Activated B cell treated with CpG ODN at 0.5 μM for 24 hours (primary cell): ENCODE measurements around the gene EFNA5. TPM values are rescaled to one million over a fixed set of nuclear protein-coding genes. Genes with fewer than 3 reads are reported as not detected.

ENCODE experiments used
- ATAC-seq: fragments of 200-7000 bp; cut with Tn5 transposase; one replicate; pipeline ENCODE4 v1.10.0; 2021; ENCODE audit warnings: low read depth, mild to moderate bottlenecking, moderate library complexity
- CTCF ChIA-PET: fragments of 350-600 bp; sonication (Branson Sonifier 250); formaldehyde crosslinking; loops from one replicate; lab custom pipeline; 2021; ENCODE audit warnings: antibody characterized with exemption; lab: Charles Lee
- POLR2A ChIA-PET: fragments of 350-600 bp; sonication (Branson Sonifier 250); formaldehyde crosslinking; loops from one replicate; lab custom pipeline; 2021; ENCODE audit warnings: antibody characterized with exemption; lab: Charles Lee
- DNase-seq: peaks from one replicate; pipeline ENCODE4 v3.0.0; 2022
- H3K27ac Mint-ChIP-seq: one replicate; pipeline ENCODE4 v1.8.0; 2020; ENCODE audit warnings: mixed read lengths
- H3K27me3 Mint-ChIP-seq: one replicate; pipeline ENCODE4 v1.8.0; 2021; ENCODE audit warnings: mixed read lengths
- H3K36me3 Mint-ChIP-seq: one replicate; pipeline ENCODE4 v1.8.0; 2021; ENCODE audit warnings: low read depth, mixed read lengths
- H3K4me1 Mint-ChIP-seq: one replicate; pipeline ENCODE4 v1.8.0; 2021; ENCODE audit warnings: mixed read lengths
- H3K4me3 Mint-ChIP-seq: one replicate; pipeline ENCODE4 v1.8.0; 2020; ENCODE audit warnings: mild to moderate bottlenecking, mixed read lengths
- H3K9me3 Mint-ChIP-seq: one replicate; pipeline ENCODE4 v1.8.0; 2020; ENCODE audit warnings: mixed read lengths
- CTCF ChIP-seq: fragments of 200-600 bp; IDR thresholded peaks from one replicate; pipeline ENCODE4 v1.8.0; 2022; ENCODE audit warnings: antibody characterized with exemption, mild to moderate bottlenecking
- intact Hi-C: fragments of 100-400 bp; cut with micrococcal nuclease; formaldehyde crosslinking; loops from one replicate; pipeline ENCODE4 v1.15.1; 2024
- total RNA-seq: library from RNA; stranded (reverse); gene quantifications from 2 replicates; pipeline ENCODE4 v1.2.3, GENCODE V29; 2022

The EFNA5 gene
- total RNA-seq, 1 donor from 2014 or later = not detected

- ATAC-seq (no peak), DNase-seq (no peak)
- ChIA-PET POLR2A (no interaction called here), CTCF (no interaction called here)
- H3K27me3 Mint-ChIP-seq = peaks cover 22% of the 10 kb centered on the region
- no peaks in the 10 kb centered on the region for H3K9me3 Mint-ChIP-seq
- H3K27ac Mint-ChIP-seq = no peak overlapping the region
- TF ChIP-seq CTCF = no peak
- H3K4me3 Mint-ChIP-seq = no peak overlapping the region
- intact Hi-C loops = no loop called here
- H3K4me1 Mint-ChIP-seq = no peaks in the 10 kb centered on the region
- H3K36me3 Mint-ChIP-seq = no peaks in the 10 kb centered on the region
These were observed 10.1 kb upstream of the EFNA5 start for GRCh38 chr5:107680799-107681198.

GRCh38 chr5:107680099-107680498 lies 9.4 kb upstream of the EFNA5 start:
- intact Hi-C loops = no loop called here
- DNase-seq = no peak
- CTCF ChIA-PET = no interaction called here
- H3K27ac Mint-ChIP-seq = no peak overlapping the region
- ATAC-seq = no peak
- no peaks in the 10 kb centered on the region for H3K4me1 Mint-ChIP-seq
- no peaks in the 10 kb centered on the region for H3K36me3 Mint-ChIP-seq
- H3K27me3 Mint-ChIP-seq = peaks cover 24% of the 10 kb centered on the region
- POLR2A ChIA-PET = no interaction called here
- TF ChIP-seq CTCF = no peak
- H3K4me3 Mint-ChIP-seq = no peak overlapping the region
- H3K9me3 Mint-ChIP-seq = no peaks in the 10 kb centered on the region

GRCh38 chr5:107676702-107677101 lies 6.0 kb upstream of the EFNA5 start:
- intact Hi-C loops = loop anchor here (10.0 kb wide), 1 partner anchor 668 kb away; no protein-coding TSS in a partner anchor
- CTCF ChIA-PET = no interaction called here
- Mint-ChIP-seq H3K36me3 (no peaks in the 10 kb centered on the region), H3K9me3 (no peaks in the 10 kb centered on the region), H3K27me3 (peaks cover 40% of the 10 kb centered on the region), H3K4me3 (no peak overlapping the region), H3K4me1 (peaks cover 19% of the 10 kb centered on the region), H3K27ac (no peak overlapping the region)
- POLR2A ChIA-PET = no interaction called here
- DNase-seq (no peak), ATAC-seq (no peak)
- TF ChIP-seq CTCF = no peak

- intact Hi-C loops = loop anchor here (10.0 kb wide), 1 partner anchor 670 kb away; no protein-coding TSS in a partner anchor
- no peak for ATAC-seq
- Mint-ChIP-seq H3K9me3 (no peaks in the 10 kb centered on the region), H3K4me1 (peaks cover 31% of the 10 kb centered on the region), H3K27ac (no peak overlapping the region), H3K36me3 (no peaks in the 10 kb centered on the region), H3K27me3 (peaks cover 45% of the 10 kb centered on the region), H3K4me3 (no peak overlapping the region)
- TF ChIP-seq CTCF = no peak
- ChIA-PET POLR2A (no interaction called here), CTCF (no interaction called here)
- no peak for DNase-seq
These were observed 4.5 kb upstream of the EFNA5 start for GRCh38 chr5:107675201-107675600.

GRCh38 chr5:107674655-107675054 lies 3.9 kb upstream of the EFNA5 start:
- DNase-seq = no peak
- intact Hi-C loops = loop anchor here (10.0 kb wide), 1 partner anchor 670 kb away; no protein-coding TSS in a partner anchor
- ChIA-PET POLR2A (no interaction called here), CTCF (no interaction called here)
- Mint-ChIP-seq H3K27ac (no peak overlapping the region), H3K4me1 (peaks cover 32% of the 10 kb centered on the region), H3K9me3 (no peaks in the 10 kb centered on the region), H3K27me3 (peaks cover 41% of the 10 kb centered on the region), H3K4me3 (no peak overlapping the region), H3K36me3 (no peaks in the 10 kb centered on the region)
- no peak for ATAC-seq
- no peak for TF ChIP-seq CTCF
